Panc1 (cell line): ENCODE results near the gene NECAP2.
"Not testable (repeated sequence)": the region's sequence is repeated elsewhere in the genome, so short reads cannot be mapped to it uniquely, and the experiment has no call there.

Experiments used
- CTCF ChIP-seq: fragments of 450-650 bp; IDR thresholded peaks from 2 replicates; pipeline ENCODE4 v1.5.1; 2017; ENCODE audit warnings: mild to moderate bottlenecking
- POLR2AphosphoS5 ChIP-seq: IDR thresholded peaks from 2 replicates; pipeline ENCODE4 v1.6.1; 2012; ENCODE audit warnings: mild to moderate bottlenecking, low read depth, low read length, moderate library complexity
- SIN3A ChIP-seq: IDR thresholded peaks from 2 replicates; pipeline ENCODE4 v1.6.1; 2012; ENCODE audit warnings: low read depth, mild to moderate bottlenecking, low read length, moderate library complexity, borderline replicate concordance; ENCODE audit not compliant: insufficient read depth
- TCF7L2 ChIP-seq: IDR thresholded peaks from 2 replicates; pipeline ENCODE4 v1.6.1; 2011; ENCODE audit warnings: mild to moderate bottlenecking, low read depth, low read length, inconsistent platforms
- TF ChIP-seq, protein P1 (sequence below), 2 experiments: IDR thresholded peaks; 2 replicates each; pipeline ENCODE4 v1.6.1; 2011 to 2012; ENCODE audit warnings: low read depth in 2 of 2, control low read depth in 1 of 2, low read length in 1 of 2, mild to moderate bottlenecking in 1 of 2, moderate library complexity in 1 of 2; ENCODE audit not compliant: insufficient read depth in 1 of 2

DNA sequence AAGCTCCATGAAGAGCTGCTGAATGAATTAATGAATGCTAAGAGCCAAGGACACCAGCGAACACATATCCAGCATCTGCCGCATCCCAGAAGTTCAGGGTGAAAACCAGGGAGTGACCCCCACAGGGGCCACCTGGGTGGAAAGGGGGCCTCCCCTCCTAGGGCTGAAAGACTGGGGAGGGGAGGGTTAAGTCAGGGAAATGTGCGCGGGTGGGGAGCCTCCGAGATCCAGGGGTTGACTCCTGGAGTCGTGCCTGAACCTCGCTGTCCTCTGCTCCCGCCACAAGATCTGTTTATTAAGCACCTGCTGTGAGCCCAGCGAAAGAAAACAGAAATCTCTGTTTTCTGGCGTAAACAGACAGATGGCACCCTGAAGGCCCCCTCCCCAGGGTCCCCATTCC lies 57.5 kb downstream of the NECAP2 start:
- not testable (repeated sequence) for TF ChIP-seq CTCF, POLR2AphosphoS5, TCF7L2, SIN3A
- TF ChIP-seq, protein P1, sequence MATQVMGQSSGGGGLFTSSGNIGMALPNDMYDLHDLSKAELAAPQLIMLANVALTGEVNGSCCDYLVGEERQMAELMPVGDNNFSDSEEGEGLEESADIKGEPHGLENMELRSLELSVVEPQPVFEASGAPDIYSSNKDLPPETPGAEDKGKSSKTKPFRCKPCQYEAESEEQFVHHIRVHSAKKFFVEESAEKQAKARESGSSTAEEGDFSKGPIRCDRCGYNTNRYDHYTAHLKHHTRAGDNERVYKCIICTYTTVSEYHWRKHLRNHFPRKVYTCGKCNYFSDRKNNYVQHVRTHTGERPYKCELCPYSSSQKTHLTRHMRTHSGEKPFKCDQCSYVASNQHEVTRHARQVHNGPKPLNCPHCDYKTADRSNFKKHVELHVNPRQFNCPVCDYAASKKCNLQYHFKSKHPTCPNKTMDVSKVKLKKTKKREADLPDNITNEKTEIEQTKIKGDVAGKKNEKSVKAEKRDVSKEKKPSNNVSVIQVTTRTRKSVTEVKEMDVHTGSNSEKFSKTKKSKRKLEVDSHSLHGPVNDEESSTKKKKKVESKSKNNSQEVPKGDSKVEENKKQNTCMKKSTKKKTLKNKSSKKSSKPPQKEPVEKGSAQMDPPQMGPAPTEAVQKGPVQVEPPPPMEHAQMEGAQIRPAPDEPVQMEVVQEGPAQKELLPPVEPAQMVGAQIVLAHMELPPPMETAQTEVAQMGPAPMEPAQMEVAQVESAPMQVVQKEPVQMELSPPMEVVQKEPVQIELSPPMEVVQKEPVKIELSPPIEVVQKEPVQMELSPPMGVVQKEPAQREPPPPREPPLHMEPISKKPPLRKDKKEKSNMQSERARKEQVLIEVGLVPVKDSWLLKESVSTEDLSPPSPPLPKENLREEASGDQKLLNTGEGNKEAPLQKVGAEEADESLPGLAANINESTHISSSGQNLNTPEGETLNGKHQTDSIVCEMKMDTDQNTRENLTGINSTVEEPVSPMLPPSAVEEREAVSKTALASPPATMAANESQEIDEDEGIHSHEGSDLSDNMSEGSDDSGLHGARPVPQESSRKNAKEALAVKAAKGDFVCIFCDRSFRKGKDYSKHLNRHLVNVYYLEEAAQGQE (IDR thresholded peaks at IDR 0.05; ENCODE audit: insufficient read depth in 1 of 2, low read depth in 2 of 2, low read length in 1 of 2): not testable (repeated sequence)
